ENCODE measurements around the gene STARD9.
"Not testable (repeated sequence)": the region's sequence is repeated elsewhere in the genome, so short reads cannot be mapped to it uniquely, and the experiment has no call there.

STARD9 gene

DNA sequence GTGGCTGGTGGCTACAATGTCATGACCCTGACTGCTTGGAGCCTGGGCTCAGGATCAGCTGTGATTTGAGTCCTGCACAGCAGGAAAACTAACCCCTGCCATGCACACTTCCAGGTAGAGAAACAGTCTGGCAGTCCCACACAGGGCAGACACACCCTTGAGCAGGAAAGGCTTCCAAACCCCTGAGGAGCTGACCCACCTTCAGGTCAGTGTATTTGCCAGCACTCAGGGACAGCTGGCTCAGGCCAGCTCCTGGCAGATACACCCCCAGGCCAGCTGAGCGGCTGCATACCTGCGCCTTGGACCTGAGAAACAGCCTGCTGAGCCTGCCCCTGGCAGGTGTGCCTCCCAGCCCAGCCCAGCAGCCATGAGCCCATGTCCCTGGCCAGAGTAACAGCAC, 183.7 kb downstream of the STARD9 start:
- no peak for DNase-seq (ENCODE audit: low read depth)
- in situ Hi-C loops (cut with HindIII; ENCODE audit: low sequenced_read_pairs): no loop called here
- no peak overlapping the region for H3K4me3 ChIP-seq (ENCODE audit: low read depth, low read length)
- TF ChIP-seq CTCF (IDR thresholded peaks at IDR 0.05; ENCODE audit: low read depth, low read length, missing control alignments): no peak

GRCh38 chr15:42760759-42761158, 185.4 kb downstream of the STARD9 start:
- H3K4me3 ChIP-seq (ENCODE audit: low read depth, low read length): no peak overlapping the region
- in situ Hi-C loops (cut with HindIII; ENCODE audit: low sequenced_read_pairs): no loop called here
- no peak for DNase-seq (ENCODE audit: low read depth)
- TF ChIP-seq CTCF (IDR thresholded peaks at IDR 0.05; ENCODE audit: low read depth, low read length, missing control alignments): no peak

- in situ Hi-C loops (cut with HindIII; ENCODE audit: low sequenced_read_pairs); H3K4me3 ChIP-seq (ENCODE audit: low read depth, low read length); DNase-seq (ENCODE audit: low read depth): not testable (repeated sequence)
These were observed 186.4 kb downstream of the STARD9 start for GRCh38 chr15:42761813-42762212.

DNA sequence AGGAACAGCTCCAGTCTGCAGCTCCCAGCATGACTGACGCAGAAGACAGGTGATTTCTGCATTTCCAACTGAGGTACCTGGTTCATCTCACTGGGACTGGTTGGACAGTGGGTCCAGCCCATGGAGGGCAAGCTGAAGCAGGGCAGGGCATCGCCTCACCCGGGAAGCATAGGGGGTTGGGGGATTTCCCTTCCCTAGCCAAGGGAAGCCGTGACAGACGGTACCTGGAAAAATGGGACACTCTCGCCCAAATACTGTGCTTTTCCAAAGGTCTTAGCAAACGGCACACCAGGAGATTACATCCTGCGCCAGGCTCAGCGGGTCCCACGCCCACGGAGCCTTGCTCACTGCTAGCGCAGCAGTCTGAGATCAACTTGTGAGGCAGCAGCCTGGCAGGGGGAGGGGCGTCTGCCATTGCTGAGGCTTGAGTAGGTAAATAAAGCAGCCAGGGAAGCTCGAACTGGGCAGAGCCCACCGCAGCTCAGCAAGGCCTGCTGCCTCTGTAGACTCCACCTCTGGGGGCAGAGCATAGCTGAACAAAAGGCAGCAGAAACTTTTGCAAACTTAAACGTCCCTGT, 188.8 kb downstream of the STARD9 start:
- DNase-seq (ENCODE audit: low read depth); in situ Hi-C loops (cut with HindIII; ENCODE audit: low sequenced_read_pairs); H3K4me3 ChIP-seq (ENCODE audit: low read depth, low read length): not testable (repeated sequence)

DNA sequence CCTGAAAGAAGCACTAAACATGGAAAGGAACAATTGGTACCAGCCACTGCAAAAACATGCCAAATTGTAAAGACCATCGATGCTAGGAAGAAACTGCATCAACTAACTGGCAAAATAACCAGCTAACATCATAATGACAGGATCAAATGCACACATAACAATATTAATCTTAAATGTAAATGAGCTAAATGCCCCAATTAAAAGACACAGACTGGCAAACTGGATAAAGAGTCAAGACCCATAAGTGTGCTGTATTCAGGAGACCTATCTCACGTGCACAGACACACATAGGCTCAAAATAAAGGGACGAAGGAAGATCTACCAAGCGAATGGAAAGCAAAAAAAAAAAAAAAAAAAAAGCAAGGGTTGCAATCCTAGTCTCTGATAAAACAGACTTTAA, 190.7 kb downstream of the STARD9 start:
- H3K4me3 ChIP-seq (ENCODE audit: low read depth, low read length); in situ Hi-C loops (cut with HindIII; ENCODE audit: low sequenced_read_pairs); DNase-seq (ENCODE audit: low read depth): not testable (repeated sequence)
